ENCODE results near the gene BCAT1. TPM values are rescaled to one million over a fixed set of nuclear protein-coding genes. Genes with fewer than 3 reads are reported as not detected.

BCAT1 gene
- total RNA-seq, 4 donors from 2014 or later, result 11.4 to 39.3 (median 18.0) TPM

- Histone ChIP-seq H3K27me3 (no peaks in the 10 kb centered on the region), H3K36me3 (no peaks in the 10 kb centered on the region), H3K4me3 (no peak overlapping the region), H3K27ac (no peak overlapping the region), H3K9me3 (no peaks in the 10 kb centered on the region), H3K4me1 (no peaks in the 10 kb centered on the region)
- no peak for ATAC-seq
- TF ChIP-seq EP300 (IDR thresholded peaks at IDR 0.05) (no peak), POLR2A (IDR thresholded peaks at IDR 0.05) (no peak), POLR2AphosphoS5 (IDR thresholded peaks at IDR 0.05) (no peak)
- TF ChIP-seq, protein P1, sequence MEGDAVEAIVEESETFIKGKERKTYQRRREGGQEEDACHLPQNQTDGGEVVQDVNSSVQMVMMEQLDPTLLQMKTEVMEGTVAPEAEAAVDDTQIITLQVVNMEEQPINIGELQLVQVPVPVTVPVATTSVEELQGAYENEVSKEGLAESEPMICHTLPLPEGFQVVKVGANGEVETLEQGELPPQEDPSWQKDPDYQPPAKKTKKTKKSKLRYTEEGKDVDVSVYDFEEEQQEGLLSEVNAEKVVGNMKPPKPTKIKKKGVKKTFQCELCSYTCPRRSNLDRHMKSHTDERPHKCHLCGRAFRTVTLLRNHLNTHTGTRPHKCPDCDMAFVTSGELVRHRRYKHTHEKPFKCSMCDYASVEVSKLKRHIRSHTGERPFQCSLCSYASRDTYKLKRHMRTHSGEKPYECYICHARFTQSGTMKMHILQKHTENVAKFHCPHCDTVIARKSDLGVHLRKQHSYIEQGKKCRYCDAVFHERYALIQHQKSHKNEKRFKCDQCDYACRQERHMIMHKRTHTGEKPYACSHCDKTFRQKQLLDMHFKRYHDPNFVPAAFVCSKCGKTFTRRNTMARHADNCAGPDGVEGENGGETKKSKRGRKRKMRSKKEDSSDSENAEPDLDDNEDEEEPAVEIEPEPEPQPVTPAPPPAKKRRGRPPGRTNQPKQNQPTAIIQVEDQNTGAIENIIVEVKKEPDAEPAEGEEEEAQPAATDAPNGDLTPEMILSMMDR (IDR thresholded peaks at IDR 0.05), result no peak
Measured at GRCh38 chr12:24864796-24865125, 84.1 kb downstream of the BCAT1 start.

DNA sequence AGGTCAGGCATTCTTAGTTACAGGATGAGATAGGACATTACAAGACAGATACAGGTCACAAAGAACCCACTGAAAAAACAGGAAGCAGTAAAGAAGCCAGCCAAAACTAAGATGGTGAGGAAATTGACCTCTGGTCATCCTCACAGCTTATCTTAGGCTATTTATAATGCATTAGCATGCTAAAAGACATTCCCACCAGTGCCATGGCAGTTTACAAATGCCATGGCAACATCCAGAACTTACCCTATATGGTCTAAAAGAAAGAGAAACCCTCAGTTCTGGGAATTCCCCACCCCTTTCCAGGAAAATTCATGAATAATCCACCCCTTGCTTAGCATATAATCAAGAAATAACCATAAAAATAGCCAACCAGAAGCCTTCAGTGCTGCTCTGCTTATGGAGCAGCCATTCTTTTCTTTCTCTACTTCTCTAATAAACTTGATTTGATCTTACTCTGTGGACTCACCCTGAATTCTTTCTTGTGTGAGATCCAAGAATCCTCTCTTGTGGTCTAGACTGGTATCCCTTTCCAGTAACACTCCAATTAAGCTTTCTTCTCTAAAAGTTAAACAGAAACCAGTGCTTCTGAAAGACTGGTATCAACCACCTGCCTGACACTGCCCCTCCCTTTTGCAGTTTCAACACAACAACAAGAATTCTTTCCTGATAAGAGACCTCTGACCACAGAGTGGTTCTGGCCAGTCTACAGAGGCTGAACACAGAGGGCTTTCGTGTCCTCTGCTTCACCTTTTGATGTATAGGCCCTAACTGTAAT is 86.9 kb downstream of the BCAT1 start:
- TF ChIP-seq POLR2A (IDR thresholded peaks at IDR 0.05) (no peak), EP300 (IDR thresholded peaks at IDR 0.05) (no peak), POLR2AphosphoS5 (IDR thresholded peaks at IDR 0.05) (no peak)
- TF ChIP-seq, protein P1 (IDR thresholded peaks at IDR 0.05), result no peak
- WGBS, 2 donors (ENCODE audit: low coverage in 1 of 2), result 100% methylated on average over 1 of the region's 1 CpG; no CpG with 5 or more reads in 1 of the 2 donors
- no peak for ATAC-seq
- no peaks in the 10 kb centered on the region for H3K4me1 ChIP-seq
- no peak overlapping the region for H3K4me3 ChIP-seq
- H3K27ac ChIP-seq, result no peak overlapping the region
- no peaks in the 10 kb centered on the region for H3K27me3 ChIP-seq
- H3K9me3 ChIP-seq, result no peaks in the 10 kb centered on the region
- no peaks in the 10 kb centered on the region for H3K36me3 ChIP-seq

- Histone ChIP-seq H3K36me3 (no peaks in the 10 kb centered on the region), H3K27ac (no peak overlapping the region), H3K4me1 (no peaks in the 10 kb centered on the region), H3K9me3 (no peaks in the 10 kb centered on the region), H3K27me3 (no peaks in the 10 kb centered on the region), H3K4me3 (no peak overlapping the region)
- TF ChIP-seq, protein P1 (IDR thresholded peaks at IDR 0.05), result no peak
- TF ChIP-seq POLR2A (IDR thresholded peaks at IDR 0.05) (no peak), EP300 (IDR thresholded peaks at IDR 0.05) (no peak)
- ATAC-seq, result no peak
Measured at GRCh38 chr12:24860546-24860945, 88.4 kb downstream of the BCAT1 start.

GRCh38 chr12:24856541-24856940 is 92.4 kb downstream of the BCAT1 start:
- H3K4me1 ChIP-seq, result no peaks in the 10 kb centered on the region
- H3K9me3 ChIP-seq, result no peaks in the 10 kb centered on the region
- no peaks in the 10 kb centered on the region for H3K27me3 ChIP-seq
- no peaks in the 10 kb centered on the region for H3K36me3 ChIP-seq
- TF ChIP-seq EP300 (IDR thresholded peaks at IDR 0.05) (no peak), POLR2A (IDR thresholded peaks at IDR 0.05) (no peak), POLR2AphosphoS5 (IDR thresholded peaks at IDR 0.05) (no peak)
- TF ChIP-seq, protein P1 (IDR thresholded peaks at IDR 0.05), result no peak
- no peak overlapping the region for H3K27ac ChIP-seq
- WGBS, 2 donors (ENCODE audit: low coverage in 1 of 2), result 100% methylated on average over 2 to 3 of the region's 3 CpGs
- no peak overlapping the region for H3K4me3 ChIP-seq
- ATAC-seq, result no peak

DNA sequence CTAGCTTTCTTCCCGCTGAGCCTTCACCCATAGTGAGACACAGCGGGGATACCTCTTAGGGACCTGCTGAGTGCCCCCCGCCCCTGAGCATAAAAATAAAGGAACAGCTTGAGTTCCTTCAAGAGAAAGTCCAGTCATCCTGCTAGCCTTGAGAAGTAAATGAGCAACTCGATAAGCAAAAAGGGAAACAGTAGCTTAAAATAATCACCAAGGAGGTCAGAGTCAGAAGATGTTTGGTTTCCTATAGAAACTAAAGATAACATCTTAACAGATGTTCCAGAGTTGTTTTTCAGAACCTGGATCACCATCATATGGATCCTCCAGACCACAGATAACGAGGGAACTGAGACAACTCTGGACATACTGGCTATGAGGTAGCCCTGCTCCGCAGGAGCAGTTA is 94.0 kb downstream of the BCAT1 start:
- 44 to 69% methylated on average over 2 to 6 of the region's 6 CpGs for WGBS, 2 donors (ENCODE audit: low coverage in 1 of 2)
- Histone ChIP-seq H3K27ac (no peak overlapping the region), H3K9me3 (no peaks in the 10 kb centered on the region), H3K4me3 (no peak overlapping the region), H3K27me3 (no peaks in the 10 kb centered on the region), H3K36me3 (no peaks in the 10 kb centered on the region), H3K4me1 (no peaks in the 10 kb centered on the region)
- no peak for ATAC-seq
- TF ChIP-seq POLR2AphosphoS5 (IDR thresholded peaks at IDR 0.05) (no peak), POLR2A (IDR thresholded peaks at IDR 0.05) (no peak), EP300 (IDR thresholded peaks at IDR 0.05) (no peak)
- TF ChIP-seq, protein P1 (IDR thresholded peaks at IDR 0.05), result no peak
